Measurements from ENCODE around the gene MAGI2. TPM values are rescaled to one million over a fixed set of nuclear protein-coding genes. Genes with fewer than 3 reads are reported as not detected.

Gene MAGI2
- total RNA-seq, 1 experiment from 2014 or later: 0.34 TPM

GRCh38 chr7:78558566-78558965 lies 894.9 kb downstream of the MAGI2 start:
- ChIA-PET POLR2A (ENCODE audit: low non-redundant PET) (no interaction called here), CTCF (no interaction called here)
- BruUV-seq (replicated peaks): no TSS peak
- H3K4me3 ChIP-seq (ENCODE audit: low read depth, low read length, poor library complexity, severe bottlenecking): no peak overlapping the region
- no peaks in the 10 kb centered on the region for H3K36me3 ChIP-seq (ENCODE audit: insufficient read depth, low read length, poor library complexity, severe bottlenecking)
- no peak overlapping the region for H3K27ac ChIP-seq (ENCODE audit: low read depth, low read length, poor library complexity, severe bottlenecking)
- DNase-seq (ENCODE audit: low spot score): no peak
- H3K4me1 ChIP-seq (ENCODE audit: insufficient read depth, low read length, poor library complexity, severe bottlenecking): no peaks in the 10 kb centered on the region
- intact Hi-C loops (cut with micrococcal nuclease; ENCODE audit: unreplicated experiment): no loop called here
- no peaks in the 10 kb centered on the region for H3K9me3 ChIP-seq (ENCODE audit: low read depth, low read length, poor library complexity, severe bottlenecking)
- TF ChIP-seq CTCF (conservative IDR thresholded peaks at IDR 0.05; ENCODE audit: low read depth, low read length) (no peak), EZH2 (IDR thresholded peaks at IDR 0.05; ENCODE audit: borderline replicate concordance, low read depth, low read length, poor library complexity, severe bottlenecking) (no peak)
- peaks cover 4% of the 10 kb centered on the region for H3K27me3 ChIP-seq (replicated peaks; ENCODE audit: insufficient read depth, low read depth, low read length, poor library complexity)

GRCh38 chr7:78543976-78544375 lies 909.5 kb downstream of the MAGI2 start:
- no peaks in the 10 kb centered on the region for H3K4me1 ChIP-seq (ENCODE audit: insufficient read depth, low read length, poor library complexity, severe bottlenecking)
- no peaks in the 10 kb centered on the region for H3K9me3 ChIP-seq (ENCODE audit: low read depth, low read length, poor library complexity, severe bottlenecking)
- no peak for DNase-seq (ENCODE audit: low spot score)
- CTCF ChIA-PET: no interaction called here
- H3K4me3 ChIP-seq (ENCODE audit: low read depth, low read length, poor library complexity, severe bottlenecking): no peak overlapping the region
- no peaks in the 10 kb centered on the region for H3K27me3 ChIP-seq (replicated peaks; ENCODE audit: insufficient read depth, low read depth, low read length, poor library complexity)
- no peaks in the 10 kb centered on the region for H3K36me3 ChIP-seq (ENCODE audit: insufficient read depth, low read length, poor library complexity, severe bottlenecking)
- TF ChIP-seq CTCF (conservative IDR thresholded peaks at IDR 0.05; ENCODE audit: low read depth, low read length): no peak
- TF ChIP-seq EZH2 (IDR thresholded peaks at IDR 0.05; ENCODE audit: borderline replicate concordance, low read depth, low read length, poor library complexity, severe bottlenecking): no peak
- POLR2A ChIA-PET (ENCODE audit: low non-redundant PET): no interaction called here
- H3K27ac ChIP-seq (ENCODE audit: low read depth, low read length, poor library complexity, severe bottlenecking): no peak overlapping the region
- intact Hi-C loops (cut with micrococcal nuclease; ENCODE audit: unreplicated experiment): no loop called here
- BruUV-seq (replicated peaks): no TSS peak

- Histone ChIP-seq H3K27me3 (replicated peaks; ENCODE audit: insufficient read depth, low read depth, low read length, poor library complexity) (no peaks in the 10 kb centered on the region), H3K4me1 (ENCODE audit: insufficient read depth, low read length, poor library complexity, severe bottlenecking) (no peaks in the 10 kb centered on the region), H3K4me3 (ENCODE audit: low read depth, low read length, poor library complexity, severe bottlenecking) (no peak overlapping the region), H3K36me3 (ENCODE audit: insufficient read depth, low read length, poor library complexity, severe bottlenecking) (no peaks in the 10 kb centered on the region), H3K9me3 (ENCODE audit: low read depth, low read length, poor library complexity, severe bottlenecking) (no peaks in the 10 kb centered on the region), H3K27ac (ENCODE audit: low read depth, low read length, poor library complexity, severe bottlenecking) (no peak overlapping the region)
- BruUV-seq (replicated peaks): no TSS peak
- intact Hi-C loops (cut with micrococcal nuclease; ENCODE audit: unreplicated experiment): no loop called here
- ChIA-PET POLR2A (ENCODE audit: low non-redundant PET) (no interaction called here), CTCF (interaction anchor here (0.6 kb wide), 1 partner anchor 632 kb away, joined by 3 read pairs; no protein-coding TSS in a partner anchor)
- TF ChIP-seq CTCF (conservative IDR thresholded peaks at IDR 0.05; ENCODE audit: low read depth, low read length) (no peak), EZH2 (IDR thresholded peaks at IDR 0.05; ENCODE audit: borderline replicate concordance, low read depth, low read length, poor library complexity, severe bottlenecking) (no peak)
- DNase-seq (ENCODE audit: low spot score): no peak
Observed at GRCh38 chr7:78542981-78543380, 910.5 kb downstream of the MAGI2 start.

Measured in A673 (cell line).